Measurements from ENCODE around the gene STX5.

Gene STX5

DNA sequence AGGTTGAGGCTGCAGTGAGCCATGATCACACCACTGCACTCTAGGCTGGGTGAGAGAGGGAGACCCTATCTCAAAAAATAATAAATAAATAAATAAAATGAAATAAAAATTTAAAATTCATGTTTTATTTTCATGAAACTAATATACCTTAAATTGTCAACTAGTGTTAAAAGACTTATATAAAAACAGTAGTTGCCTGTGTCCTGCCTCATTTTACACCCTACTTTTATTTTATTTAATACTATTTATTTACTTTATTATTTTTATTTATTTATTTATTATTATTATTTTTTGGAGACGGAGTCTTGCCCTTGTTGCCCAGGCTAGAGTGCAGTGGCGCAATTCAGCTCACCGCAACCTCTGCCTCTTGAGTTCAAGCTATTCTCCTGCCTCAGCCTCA lies 12.3 kb upstream of the STX5 start:
- H3K27ac ChIP-seq: no peak overlapping the region
- TF ChIP-seq, protein P1, sequence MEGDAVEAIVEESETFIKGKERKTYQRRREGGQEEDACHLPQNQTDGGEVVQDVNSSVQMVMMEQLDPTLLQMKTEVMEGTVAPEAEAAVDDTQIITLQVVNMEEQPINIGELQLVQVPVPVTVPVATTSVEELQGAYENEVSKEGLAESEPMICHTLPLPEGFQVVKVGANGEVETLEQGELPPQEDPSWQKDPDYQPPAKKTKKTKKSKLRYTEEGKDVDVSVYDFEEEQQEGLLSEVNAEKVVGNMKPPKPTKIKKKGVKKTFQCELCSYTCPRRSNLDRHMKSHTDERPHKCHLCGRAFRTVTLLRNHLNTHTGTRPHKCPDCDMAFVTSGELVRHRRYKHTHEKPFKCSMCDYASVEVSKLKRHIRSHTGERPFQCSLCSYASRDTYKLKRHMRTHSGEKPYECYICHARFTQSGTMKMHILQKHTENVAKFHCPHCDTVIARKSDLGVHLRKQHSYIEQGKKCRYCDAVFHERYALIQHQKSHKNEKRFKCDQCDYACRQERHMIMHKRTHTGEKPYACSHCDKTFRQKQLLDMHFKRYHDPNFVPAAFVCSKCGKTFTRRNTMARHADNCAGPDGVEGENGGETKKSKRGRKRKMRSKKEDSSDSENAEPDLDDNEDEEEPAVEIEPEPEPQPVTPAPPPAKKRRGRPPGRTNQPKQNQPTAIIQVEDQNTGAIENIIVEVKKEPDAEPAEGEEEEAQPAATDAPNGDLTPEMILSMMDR (IDR thresholded peaks at IDR 0.05): no peak
- TF ChIP-seq ZFX (IDR thresholded peaks at IDR 0.05; ENCODE audit: borderline replicate concordance): no peak

DNA sequence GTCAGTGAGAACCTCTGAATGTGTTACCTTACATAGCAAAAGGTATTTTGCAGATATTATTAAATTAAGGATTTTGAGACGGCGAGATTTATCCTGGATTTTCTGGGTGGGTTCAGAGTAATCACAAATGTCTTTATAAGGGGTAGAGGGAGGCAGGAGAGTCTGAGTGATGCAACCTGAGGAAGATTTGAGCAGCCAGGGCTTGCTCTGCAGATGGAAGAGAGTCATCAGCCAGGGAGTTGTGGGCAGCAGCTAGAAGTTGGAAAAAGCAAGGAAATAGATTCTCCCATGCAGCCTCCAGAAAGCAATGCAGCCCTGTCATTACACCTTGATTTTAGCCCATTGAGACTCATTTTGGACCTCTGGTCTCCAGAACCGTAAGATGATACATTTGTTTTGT lies 11.6 kb upstream of the STX5 start:
- TF ChIP-seq ZFX (IDR thresholded peaks at IDR 0.05; ENCODE audit: borderline replicate concordance): no peak
- TF ChIP-seq, protein P1 (IDR thresholded peaks at IDR 0.05): no peak
- H3K27ac ChIP-seq: peak overlapping the region; percentile 99; the same call in 1 of the 2 replicates

DNA sequence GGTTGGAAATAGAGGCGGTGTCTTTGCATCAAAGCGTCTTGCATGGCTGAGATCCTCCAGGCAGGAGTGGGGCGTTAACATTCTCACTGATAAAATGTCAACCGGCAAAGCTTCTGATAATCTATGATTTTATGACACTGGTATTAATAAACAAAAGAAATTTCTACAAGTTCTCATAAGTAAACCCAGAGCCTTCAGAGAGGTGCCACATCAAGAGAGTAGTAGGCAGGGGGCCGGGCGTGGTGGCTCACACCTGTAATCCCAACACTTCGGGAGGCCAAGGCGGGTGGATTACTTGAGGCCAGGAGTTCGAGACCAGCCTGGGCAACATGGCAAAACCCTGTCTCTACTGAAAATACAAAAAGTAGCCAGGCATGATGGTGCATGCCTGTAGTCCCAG lies 11.0 kb upstream of the STX5 start:
- peak overlapping the region; percentile 99 for H3K27ac ChIP-seq

DNA sequence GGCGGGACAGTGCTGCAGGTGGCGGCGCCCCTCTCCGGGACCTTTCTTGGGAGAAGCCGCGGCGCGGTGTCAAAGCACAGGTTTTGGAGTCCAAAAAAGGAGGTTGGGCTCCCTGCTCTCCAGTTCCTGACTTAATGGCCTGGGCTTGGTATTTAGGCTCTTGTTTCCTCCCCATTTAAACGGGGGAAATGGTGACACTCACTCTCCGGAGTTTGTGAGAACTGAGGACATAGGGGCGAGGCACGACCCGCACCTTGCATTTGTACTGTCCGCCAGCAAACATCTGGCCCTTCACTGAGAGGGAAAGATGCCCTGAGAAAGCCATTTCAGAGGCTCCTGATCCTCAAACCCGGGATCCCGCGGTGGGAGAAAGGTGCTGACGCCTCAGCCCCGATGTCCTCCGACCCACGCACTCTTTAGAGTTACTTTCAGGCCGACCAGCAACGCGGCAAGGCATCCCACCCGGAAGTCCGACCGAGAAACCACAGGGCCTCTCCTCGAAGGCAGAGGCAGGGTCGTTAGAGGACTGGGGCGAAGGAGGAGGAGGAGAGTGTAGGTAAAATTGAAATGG lies 10.4 kb upstream of the STX5 start:
- H3K27ac ChIP-seq: peak overlapping the region; percentile 99
- TF ChIP-seq, protein P1 (IDR thresholded peaks at IDR 0.05): no peak
- no peak for TF ChIP-seq ZFX (IDR thresholded peaks at IDR 0.05; ENCODE audit: borderline replicate concordance)

DNA sequence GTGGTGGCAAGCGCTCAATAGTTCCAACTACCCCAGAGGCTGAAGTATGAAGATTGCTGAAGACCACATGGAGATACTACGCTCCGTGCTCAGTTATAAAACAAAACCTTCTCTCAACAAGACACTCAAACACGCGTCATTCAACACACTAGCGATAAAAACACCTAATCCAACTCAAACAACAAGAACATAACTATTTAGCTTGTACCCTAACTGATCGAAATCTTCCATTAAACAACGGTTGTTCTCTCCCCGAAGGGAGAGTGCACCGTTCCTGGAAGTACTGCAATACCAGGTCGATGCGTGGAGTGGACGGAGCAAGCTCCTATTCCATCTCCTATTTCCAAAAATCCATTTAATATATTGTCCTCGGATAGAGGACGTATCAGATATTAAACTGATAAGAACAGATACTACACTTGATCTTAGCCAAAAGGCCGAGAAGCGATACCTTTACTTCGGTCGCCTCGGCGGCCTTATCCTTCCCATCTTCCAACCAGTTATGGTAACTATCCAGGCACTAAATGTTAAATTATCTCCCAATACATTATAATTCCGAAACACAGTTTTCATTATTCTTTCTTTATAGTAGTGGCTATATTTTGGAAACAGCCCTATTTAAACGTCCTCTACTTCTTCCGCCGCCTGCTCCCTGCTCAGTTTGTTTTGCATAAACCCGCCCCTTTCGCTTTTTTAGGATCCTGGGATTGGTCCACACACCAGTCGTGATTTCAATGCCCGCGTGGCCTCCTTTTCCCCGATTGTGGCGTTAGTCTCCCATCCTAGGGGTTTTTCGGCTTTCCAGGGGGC lies 9.7 kb upstream of the STX5 start:
- peak overlapping the region; percentile 99 for H3K27ac ChIP-seq
- TF ChIP-seq ZFX (IDR thresholded peaks at IDR 0.05; ENCODE audit: borderline replicate concordance): no peak
- TF ChIP-seq, protein P1 (IDR thresholded peaks at IDR 0.05): no peak

DNA sequence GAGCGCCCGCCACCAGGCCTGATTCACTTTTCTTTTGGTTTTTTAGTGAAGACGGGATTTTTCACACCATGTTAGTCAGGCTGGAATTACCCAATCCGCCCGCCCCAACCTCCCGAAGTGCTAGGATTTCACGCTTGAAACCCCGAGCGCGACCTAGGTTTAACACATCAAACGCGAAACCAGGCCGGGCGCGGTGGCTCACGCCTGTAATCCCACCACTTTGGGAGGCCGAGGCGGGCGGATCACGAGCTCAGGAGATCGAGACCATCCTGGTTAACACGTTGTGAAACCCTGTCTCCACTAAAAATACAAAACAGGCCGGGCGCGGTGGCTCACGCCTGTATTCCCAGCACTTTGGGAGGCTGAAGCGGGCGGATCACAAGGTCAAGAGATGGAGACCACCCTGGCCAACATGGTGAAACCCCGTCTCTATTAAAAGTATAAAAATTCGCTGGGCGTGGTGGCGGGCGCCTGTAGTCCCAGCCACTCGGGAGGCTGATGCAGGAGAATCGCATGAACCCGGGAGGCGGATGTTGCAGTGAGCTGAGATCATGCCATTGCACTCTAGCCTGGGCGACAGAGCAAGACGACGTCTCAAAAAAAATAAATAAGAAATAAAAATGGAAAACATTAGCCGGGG lies 9.0 kb upstream of the STX5 start:
- peak overlapping the region; percentile 99 for H3K27ac ChIP-seq

DNA sequence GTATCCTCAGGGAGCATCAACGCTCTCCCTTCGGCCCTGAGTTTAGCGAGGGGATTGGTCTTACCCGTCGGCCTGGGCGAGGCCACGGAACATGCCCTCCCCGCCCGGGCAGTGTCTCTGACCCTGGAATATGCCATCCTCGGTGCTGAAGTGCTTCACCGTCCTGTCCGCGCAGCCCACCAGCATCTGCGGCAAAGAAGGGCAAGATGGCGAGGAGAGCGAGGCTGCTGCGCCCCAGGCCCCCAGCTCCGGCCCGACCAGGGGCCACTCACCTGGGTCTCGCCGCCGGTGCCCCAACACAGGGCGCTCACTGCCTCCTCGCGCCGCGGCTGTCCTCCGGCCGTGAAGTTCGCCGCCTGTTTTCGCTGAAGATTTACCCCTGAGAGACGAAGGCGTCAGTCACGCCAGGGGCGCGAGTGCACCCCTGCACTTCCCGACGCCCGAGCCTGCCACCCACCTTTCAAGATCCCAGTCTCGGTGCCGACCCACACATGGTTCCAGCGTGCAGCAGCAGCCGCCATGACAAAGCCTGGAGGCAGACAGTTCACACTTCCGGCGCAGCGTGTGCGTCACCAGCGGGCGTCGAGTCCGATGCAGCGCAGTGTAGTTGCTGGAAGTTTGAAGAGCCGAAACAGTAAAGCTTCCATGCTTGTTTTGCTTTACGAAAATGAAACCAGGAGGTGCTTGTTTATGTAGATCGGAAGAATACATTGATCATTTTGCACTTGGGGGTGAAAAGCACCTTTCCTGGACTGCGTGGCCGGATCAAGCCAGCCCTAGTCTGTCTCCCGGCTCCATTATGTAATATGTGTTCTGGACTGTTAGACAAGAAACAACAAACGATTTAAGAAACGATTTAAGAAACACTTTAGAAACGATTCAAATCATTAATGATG lies 7.4 kb upstream of the STX5 start, which contains the start of gene WDR74:
Gene WDR74, minus strand, starts transcription at position 541 of the 896 bp plus-strand sequence. Its CDS starts 20 bp downstream, at position 521.
- peak within 1 kb of the TSS; percentile 99 for H3K27ac ChIP-seq
- TF ChIP-seq ZFX (IDR thresholded peaks at IDR 0.05; ENCODE audit: borderline replicate concordance): no peak
- TF ChIP-seq, protein P1 (IDR thresholded peaks at IDR 0.05): no peak
